Placental epithelial cell (primary cell): ENCODE data around the gene ADAM8. TPM values are rescaled to one million over a fixed set of nuclear protein-coding genes. Genes with fewer than 3 reads are reported as not detected.

ENCODE experiments used
- total RNA-seq: library from RNA; depleted of rRNA; stranded (reverse); fragments of >200 nt; gene quantifications from 2 replicates; pipeline ENCODE4 v1.2.3, GENCODE V29; 2012

Gene ADAM8
- 1.2 and 1.6 TPM in 2 replicates for total RNA-seq

GRCh38 chr10:133276435-133277201 lies at the start of gene ADAM8:
TSS of gene ADAM8 (minus strand) at chr10:133276868. CDS start at chr10:133276817, 51 bp downstream.

GRCh38 chr10:133308421-133309099 lies 31.9 kb upstream of the ADAM8 start, which contains the start of the genes TUBGCP2 and ZNF511:
TSS of gene TUBGCP2 (minus strand) at chr10:133308872. CDS start at chr10:133302941, 5,931 bp downstream.
TSS of gene ZNF511 (plus strand) at chr10:133308914. CDS start at chr10:133308944, 30 bp downstream.

DNA sequence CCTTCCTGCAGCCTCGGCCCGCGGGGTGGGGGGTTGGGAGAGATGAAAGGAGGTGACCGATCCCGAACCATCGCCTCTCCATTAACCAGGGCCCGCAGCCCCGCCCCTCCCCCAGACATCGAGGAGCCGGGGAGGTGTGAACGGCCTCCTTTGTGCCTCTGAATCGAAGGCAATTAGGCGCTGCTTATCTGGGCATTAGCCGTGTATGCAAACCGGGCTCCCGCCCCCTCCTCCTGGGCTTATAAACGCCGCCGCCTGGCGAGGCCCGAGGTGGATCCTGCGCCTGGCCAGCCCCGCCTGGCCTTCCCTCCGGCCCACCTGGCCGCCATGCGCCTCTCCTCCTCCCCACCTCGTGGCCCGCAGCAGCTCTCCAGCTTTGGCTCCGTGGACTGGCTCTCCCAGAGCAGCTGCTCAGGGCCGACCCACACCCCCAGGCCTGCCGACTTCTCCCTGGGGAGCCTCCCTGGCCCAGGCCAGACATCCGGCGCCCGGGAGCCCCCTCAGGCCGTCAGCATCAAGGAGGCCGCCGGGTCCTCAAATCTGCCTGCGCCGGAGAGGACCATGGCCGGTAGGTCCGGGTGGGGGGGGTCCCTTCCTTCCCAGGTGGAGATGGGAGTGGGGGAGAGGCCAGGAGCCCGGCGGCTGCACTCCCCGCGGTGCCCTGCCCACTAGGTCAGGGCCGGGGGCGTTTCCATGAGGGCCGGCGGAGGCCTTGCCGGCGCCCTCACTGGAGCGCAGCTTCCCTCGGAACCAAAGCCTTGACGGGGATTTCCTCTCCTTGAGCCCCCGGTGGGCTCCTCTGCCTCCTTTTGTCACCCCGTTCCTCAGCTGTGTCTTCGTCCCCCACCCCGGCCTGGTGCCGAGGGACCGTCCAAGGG lies 38.8 kb downstream of the ADAM8 start, which contains the start of gene VENTX:
Gene VENTX, plus strand, starts transcription at position 268 of the 878 bp plus-strand sequence. Its CDS starts 60 bp downstream, at position 328.

DNA sequence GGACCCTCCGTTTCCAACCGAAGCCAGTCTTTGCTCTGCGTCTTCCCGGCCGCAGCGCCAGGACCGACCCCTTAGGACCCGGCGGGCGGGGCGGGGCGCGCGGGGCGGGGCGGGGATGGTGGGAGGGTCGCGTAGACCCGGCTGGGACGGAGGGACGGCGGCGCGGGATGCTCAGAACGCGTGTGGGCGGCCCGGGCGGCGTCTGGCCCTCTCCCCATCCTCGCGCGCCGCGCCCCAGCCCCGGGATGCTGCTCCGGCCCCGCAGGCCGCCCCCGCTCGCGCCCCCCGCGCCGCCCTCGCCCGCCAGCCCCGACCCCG lies 46.7 kb downstream of the ADAM8 start, which contains the start of gene UTF1:
Gene UTF1, plus strand, starts transcription at position 174 of the 318 bp plus-strand sequence. Its CDS starts 72 bp downstream, at position 246.

Other genes starting within 250 kb of the ADAM8 start
- gene ADGRA1, start 188.9 kb downstream of the ADAM8 start, total RNA-seq = not detected in 2 replicates
- 1.6 TPM in 1 of 2 replicates, not detected in the other for gene KNDC1, start 116.6 kb downstream of the ADAM8 start, total RNA-seq
- gene UTF1, start 46.7 kb downstream of the ADAM8 start, total RNA-seq = not detected in 2 replicates
- gene VENTX, start 39.0 kb downstream of the ADAM8 start, total RNA-seq = not detected in 2 replicates
- gene TUBGCP2, start 32.0 kb upstream of the ADAM8 start, total RNA-seq = 54.2 and 72.9 TPM in 2 replicates
- gene ZNF511, start 32.0 kb upstream of the ADAM8 start, total RNA-seq = 13.7 and 29.5 TPM in 2 replicates
- not detected in 2 replicates for gene CALY, start 60.0 kb upstream of the ADAM8 start, total RNA-seq
- gene PRAP1, start 70.5 kb upstream of the ADAM8 start, total RNA-seq = not detected in 2 replicates
- 4.4 and 9.8 TPM in 2 replicates for gene FUOM, start 81.2 kb upstream of the ADAM8 start, total RNA-seq
- gene ECHS1, start 96.5 kb upstream of the ADAM8 start, total RNA-seq = 47.1 and 60.1 TPM in 2 replicates
- 6.7 and 8.0 TPM in 2 replicates for gene PAOX, start 102.4 kb upstream of the ADAM8 start, total RNA-seq
- gene MTG1, start 117.3 kb upstream of the ADAM8 start, total RNA-seq = 37.6 and 38.5 TPM in 2 replicates
- not detected in 2 replicates for gene SPRN, start 147.8 kb upstream of the ADAM8 start, total RNA-seq
- 2.0 and 4.7 TPM in 2 replicates for gene SCART1, start 177.1 kb upstream of the ADAM8 start, total RNA-seq